Putamen (tissue), 1 donor: Measurements from ENCODE around the gene IPO7.

Experiments used
- DNase-seq: peaks from one replicate; pipeline ENCODE4 v3.0.0-alpha.2; 2016; ENCODE audit warnings: low spot score

Gene IPO7

GRCh38 chr11:9495803-9496514 lies 111.5 kb downstream of the IPO7 start:
- no peak for DNase-seq
